Stimulated activated CD4-positive, alpha-beta T cell treated with anti-CD3 and anti-CD28 coated beads, Interleukin-4, amount 100 ng/mL, for 4 hours (primary cell): ENCODE measurements around the gene F2.
"Not testable (repeated sequence)": the region's sequence is repeated elsewhere in the genome, so short reads cannot be mapped to it uniquely, and the experiment has no call there.

ENCODE experiments used
- DNase-seq, 2 experiments: peaks; one replicate each; pipeline ENCODE4 v3.0.0-alpha.2; 2020

The F2 gene

DNA sequence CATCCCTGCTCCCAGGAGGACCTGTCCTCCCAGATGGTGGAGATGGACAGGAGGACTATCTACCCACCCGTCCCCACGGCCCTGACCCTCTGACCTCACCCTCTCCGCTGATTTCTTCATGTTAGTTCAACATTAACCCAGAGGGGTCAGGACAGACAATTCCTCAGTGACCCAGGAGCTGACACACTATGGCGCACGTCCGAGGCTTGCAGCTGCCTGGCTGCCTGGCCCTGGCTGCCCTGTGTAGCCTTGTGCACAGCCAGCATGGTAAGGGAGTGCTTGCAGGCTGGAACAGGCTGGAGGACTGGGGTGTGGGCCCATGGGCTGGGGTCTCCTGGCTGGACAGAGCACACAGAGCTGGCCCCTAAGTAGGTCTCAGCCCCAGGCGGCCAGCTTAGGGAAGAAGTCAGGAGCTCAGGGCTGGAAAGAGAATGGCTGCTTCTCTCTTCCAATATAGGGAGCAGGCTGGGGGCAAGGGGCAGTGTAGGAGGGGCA lies at the start of gene F2:
Gene F2 (plus strand): TSS at position 166 of the 495 bp plus-strand sequence. CDS start 23 bp downstream, at position 189.
- DNase-seq = no peak

DNA sequence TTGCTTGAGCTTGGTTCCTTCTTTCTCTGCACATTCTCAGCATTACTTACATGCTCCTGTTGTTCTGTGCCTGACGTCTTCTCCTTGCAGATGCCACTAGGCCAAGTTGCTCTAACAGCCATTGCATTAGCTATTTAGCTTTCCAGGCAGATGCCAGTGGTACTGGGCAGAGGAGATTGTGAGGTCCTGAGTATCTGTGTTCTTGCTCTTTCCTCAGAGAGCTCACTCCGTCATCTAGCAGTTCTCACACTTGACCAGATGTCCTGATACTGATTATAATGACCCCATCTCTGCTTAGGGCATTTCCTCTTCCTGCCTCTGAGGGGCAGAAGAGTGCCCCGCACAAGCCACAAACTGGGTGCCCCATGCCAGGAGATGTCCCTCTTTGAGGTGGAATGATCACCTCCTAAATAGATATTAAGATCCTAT lies 49.3 kb upstream of the F2 start:
- no peak for DNase-seq

DNA sequence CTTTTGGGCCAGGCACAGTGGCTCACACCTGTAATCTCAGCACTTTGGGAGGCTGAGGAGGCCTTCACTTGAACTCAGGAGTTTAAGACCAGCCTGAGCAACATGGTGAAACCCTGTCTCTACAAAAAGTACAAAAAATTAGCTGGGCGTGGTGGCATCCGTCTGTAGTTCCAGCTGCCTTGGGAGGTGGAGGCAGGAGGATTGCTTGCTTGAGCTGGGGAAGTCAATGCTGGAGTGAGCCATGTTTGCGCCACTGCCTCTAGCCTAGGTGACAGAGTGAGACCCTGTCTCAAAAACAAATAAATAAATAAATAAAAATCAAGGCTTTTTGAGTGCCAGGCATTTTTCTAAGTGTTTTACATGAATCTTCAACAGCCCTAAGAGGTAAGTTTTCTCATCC lies 48.5 kb upstream of the F2 start:
- DNase-seq = not testable (repeated sequence)

DNA sequence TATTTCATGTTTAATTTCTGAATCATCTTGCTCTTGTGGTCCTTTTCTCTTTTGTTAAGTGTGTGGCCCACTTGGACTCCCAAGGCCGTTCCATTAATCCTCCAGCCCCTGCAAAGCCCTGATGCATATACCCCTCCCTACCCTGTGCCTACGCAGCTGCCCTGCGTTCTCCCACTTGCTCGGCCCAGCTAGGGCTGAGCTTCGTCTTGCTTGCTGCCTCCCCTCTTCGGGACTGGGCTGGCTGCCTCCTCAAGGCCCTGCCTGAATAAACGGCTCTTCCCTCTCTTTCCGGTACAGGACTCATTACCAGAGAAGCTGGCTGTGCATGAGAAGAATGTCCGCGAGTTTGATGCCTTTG lies 47.1 kb upstream of the F2 start:
- no peak for DNase-seq

DNA sequence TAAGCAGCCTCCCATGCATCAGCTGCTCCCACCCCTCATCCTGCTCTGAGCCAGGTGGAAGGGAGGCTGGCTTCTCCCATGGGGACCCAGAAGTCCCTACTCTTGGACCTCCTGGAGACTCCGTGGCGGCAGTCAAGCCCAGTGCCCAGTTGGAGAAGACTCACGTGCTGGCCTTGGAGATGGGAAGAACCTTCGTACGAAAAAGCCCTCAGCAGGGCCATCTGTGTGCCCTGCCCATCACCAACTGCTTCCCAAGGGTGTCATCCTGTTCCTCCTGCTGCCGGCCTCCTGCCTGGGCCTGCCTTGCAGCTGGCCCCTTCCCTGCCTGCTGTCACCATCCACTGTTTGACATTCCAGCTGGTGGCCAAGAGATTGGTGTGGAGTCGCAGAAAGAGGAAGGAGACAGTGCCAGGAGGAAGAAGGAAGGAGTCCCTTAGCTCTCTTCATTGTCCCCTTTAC lies 46.6 kb upstream of the F2 start:
- no peak for DNase-seq

DNA sequence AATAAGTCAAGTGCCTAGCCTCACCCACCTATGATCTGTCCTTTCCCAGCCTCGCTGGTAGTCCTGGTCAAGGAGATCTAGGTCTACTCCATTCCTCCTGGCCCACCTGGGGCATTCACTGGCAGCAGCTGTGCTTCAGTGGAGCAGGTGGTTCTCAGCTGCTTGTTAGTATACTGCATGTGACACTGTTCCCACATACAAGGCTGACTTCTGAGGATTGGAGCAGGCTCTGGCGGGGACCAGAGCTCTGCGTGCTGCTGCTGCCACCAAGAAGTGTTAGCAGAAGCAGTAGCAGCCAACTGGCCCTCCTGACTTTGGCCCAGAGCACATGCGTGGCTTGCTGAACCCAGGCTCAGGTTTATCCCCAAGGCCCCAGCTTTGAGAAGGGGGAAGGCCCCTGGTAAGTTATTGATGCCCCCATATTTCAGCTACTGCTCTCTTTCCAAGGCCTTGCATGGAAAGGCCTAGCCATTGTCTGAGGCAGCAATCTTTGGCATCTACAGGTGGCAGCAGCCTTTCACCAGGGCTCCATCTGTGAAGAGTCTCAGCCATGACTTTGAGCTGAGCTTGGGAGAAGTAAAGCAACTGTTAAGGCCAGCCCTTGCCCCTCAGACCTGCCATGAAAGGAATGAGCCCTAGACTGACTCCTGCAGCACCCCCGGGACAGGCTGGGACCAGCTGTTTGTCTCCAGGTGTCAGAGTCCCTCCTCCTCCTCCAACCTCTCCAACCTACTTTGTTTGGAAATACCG lies 45.1 kb upstream of the F2 start:
- no peak for DNase-seq

DNA sequence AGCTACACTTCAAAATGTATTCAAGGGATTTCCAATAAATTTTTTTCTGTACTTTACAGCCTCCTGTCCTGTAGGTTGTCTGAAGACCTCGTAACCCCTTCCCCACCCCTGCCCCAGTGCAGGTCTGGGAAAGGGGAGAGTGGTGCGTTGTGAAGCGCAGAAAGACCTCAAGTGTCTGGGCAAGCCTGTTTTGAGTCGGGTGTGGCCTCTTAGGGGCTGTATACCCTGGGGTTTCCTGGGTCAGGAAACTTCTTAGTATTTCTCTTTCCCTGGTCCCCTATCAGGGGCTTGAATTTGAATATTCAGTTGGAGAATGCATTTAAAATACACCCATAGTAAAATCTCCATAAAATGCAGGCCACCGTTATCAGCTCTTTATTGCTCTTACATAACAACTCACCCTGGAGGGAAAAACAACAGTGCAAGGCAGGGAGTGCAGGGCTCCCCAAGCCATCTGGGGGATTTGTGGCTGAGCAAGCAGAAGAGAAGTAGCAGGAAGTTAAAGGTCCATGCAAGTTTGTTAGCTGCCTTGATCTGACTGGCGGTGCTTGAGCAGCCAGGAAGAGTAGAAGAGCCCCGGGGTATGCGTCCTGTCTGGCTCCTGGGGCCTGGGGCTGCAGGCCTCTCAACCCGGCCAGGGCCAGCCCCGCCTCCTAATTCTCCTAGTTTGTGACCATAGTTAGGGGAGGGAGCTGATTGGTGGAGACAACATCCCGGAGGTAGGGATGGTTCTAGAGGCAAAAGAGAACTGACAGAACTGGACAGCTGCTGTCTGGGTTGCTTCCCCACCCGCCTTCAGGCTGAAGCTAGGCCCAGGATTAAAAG lies 44.3 kb upstream of the F2 start:
- DNase-seq = no peak

DNA sequence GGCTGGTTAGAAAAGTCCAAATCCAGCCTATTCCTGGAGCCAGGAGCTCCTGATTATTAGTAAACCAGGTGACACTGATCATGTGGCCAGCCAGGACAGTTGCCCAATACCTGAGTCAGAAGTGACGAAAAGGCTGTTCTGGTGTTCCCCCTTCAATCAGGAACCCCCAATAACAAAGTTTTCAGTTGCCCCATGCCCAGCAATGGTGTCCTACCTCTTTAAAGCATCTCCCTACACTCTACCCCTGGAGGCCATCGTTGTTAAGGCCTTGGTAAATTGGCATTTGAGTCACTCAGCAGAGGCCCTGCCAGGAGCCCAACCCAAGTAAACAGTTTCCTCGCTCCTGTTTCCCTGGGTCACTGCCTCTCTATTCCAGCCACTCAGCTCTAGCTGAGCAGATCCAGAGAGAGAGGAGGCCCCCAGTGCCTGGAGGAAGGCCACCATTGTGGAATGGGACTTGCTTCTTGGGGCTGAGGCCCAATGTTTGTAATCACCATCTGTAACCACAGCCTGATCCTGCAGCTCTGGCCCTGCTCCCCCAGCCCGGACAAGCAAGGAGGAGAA lies 43.6 kb upstream of the F2 start:
- no peak for DNase-seq

DNA sequence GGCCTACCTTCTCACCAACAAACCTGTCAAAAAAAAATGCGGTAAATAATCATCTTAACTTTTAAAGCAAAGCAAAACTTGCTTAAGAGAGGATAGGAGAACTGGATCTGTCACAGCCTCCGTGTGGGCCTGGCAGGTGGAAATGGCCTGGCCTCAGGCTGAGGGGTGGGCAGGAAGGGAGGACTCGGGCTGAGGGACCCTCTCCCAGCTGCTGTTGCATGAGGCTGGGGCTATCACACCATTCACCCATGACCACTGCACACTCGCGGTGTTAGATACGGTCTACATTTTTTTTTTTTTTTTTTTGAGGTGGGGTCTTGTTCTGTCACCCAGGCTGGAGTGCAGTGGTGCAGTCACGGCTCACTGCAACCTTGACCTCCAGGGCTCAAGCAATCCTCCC lies 43.1 kb upstream of the F2 start:
- DNase-seq = no peak

DNA sequence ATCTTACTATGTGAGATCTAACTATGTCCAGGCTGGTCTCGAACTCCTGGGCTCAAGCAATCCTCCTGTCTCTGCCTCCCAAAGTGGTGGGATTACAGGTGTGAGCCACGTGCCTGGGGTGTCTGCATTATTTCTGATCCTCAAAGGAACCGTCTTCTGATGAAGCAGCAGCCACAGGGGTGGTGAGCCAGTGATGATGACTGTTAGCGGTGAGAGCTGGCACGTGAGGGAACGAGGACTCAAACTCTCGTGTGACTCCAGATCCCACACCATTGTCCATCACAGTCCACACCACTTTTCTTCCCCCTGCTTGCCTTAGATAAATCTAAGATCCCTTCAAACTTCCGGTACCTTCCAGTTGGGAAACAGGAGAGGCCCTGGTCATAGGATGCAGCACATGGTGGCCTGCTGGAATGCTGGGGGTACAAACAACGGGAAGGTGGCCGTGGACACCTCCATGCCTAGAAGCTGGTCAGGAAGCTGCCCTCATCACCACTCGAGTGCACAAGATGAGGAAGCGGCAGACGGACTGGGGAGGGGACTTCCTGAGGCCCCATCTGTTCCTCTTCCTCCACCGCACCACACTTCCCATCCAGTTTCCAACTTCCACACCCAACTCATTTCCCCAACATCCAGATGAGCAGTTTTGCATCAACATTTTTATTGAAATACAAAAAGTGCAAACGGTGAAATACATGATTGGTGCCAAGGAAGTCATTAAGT lies 42.4 kb upstream of the F2 start:
- DNase-seq = no peak

DNA sequence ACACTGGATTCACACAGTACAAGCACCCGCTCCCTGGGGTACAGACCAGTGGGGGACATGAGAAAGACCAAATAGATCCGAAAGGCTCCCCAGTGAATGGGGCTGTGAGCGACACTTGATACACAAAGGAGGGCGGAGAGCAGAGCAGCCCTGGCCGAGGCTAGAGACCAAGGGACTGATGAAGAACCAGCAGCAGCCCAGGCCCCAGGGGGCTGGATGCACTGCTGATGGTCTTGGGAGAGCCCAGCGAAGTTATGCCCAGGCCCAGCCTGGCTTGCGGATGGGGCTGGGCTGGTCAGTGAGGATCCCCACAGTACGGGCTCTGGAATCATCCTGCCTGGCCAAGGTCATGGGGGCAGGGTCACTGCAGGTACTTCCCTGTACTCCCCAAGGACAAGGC lies 41.8 kb upstream of the F2 start:
- no peak for DNase-seq

DNA sequence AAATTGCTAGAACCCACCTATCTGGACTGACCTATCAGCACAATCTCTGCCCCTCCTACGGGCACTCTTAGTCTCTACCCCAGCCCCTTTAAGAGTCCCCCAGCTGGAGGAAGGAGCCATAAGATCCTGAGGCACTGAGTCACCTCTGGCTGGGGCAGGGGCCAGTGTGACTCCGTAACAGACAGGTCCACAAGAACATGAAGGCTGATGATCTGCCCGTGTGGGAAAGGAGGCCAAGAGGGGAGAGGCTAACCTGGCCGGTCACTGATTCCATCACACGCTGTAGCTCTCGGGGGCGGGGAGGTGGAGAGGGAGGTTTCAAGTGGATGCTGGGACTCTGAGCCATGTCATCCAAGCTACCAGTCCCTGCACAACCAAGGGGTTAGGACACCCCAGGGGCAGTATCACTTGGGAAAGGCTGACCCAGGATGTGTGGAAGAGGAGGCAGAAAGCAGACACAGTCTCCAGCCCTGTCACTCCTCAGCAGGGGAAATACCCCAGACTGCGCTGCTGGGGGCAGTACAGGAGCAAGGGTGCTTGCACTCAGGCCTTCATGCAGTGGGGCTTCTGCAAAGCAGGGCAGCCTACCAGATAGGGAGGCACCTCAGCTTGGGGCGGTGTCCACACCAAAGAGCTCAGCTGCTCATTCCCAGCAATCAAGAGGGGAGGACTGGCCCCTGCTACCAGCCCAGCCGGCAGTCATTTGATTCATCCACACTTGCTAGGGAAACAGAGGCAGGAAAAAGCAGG lies 40.8 kb upstream of the F2 start:
- no peak for DNase-seq

DNA sequence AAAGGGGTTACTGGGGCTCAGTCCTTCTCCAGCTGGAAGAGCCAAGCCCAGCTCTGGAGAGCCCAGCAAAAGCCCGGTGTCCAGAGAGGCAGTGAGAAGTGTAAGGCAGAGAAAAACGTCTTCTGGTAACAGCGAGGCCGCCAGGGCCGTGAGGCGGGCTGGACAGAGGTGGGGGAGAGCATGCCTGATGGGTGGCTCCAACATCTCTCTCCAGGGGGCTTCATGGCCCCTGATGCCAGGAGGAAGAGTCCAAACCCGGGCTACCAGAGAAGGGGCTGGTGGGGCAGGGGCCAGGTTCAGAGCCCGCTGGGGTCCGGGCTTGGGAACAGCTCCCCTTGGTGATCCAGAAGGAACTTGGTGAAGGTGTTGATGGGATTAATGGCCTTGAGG lies 40.3 kb upstream of the F2 start:
- no peak for DNase-seq

DNA sequence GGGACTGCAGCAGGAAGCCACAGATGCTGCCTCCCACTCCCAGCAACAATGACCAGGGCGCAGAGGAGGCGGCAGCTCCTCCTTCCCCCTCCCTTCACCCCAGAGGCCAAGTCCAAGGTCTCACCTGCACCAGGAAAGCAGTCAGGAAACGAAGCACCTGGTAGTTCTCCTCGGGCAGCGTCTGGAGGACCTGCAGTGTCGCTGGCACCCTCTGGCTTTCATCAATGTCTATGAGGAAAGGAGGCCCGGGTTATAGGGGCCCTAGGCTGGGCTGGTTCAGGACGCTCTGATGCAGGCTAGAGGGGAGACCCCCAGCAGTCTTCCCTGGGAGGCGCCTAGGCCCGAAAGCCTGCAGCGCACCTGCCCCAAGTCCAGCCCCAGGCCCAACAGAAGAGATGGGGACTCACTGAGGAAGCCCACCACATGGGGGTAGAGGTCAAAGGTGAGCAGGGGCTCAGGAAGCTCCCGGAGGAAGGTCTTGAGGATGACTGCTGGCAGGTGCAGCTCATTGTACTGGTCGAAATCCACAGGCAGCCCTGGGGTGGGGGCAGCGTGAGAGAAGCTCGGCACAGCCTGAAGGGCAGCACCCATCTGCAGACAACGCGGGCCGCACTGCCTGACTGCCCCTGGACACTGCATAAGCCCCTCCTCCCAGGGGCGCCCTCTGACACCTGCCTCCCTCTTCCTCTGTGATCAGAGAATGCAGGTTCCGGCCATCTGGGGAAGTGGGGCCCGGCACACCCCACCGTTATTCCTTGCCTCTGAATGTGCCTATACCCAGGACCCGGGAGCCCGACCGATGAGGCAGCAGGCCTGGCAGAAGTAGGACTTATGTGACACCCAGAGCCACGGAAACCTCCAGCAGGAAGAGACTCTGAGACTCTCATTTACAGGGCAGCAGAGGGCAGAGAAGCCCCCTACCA lies 39.5 kb upstream of the F2 start:
- no peak for DNase-seq

DNA sequence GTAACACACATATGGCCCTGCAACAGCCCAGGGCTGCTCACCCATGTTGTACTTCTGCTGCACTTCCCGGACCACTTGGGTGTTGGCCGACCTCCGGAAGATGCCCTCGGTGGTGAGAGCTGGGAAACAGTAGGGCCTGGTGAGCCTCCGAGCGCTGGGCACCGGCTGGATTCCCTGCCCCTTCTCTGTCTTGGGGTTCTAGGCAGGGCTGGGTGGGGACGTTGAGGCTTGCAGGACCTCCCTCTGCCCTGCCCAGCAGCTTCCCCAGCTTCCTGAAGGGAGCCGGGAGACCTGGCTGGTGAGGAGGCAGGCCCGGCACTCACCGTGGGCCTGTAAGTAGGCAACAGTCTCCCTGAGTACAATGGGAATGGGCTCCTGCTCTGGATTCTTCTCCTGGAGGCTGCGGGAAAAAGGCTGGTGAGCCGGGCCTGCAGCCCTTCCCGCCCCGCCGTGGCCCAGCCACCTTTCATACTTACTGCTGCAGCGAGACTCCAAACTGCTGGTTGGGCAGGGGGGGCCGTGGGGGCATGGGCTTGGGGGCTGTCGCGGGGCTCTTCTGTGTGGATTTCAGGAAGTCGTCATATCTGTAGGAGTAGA lies 38.8 kb upstream of the F2 start:
- DNase-seq = no peak

DNA sequence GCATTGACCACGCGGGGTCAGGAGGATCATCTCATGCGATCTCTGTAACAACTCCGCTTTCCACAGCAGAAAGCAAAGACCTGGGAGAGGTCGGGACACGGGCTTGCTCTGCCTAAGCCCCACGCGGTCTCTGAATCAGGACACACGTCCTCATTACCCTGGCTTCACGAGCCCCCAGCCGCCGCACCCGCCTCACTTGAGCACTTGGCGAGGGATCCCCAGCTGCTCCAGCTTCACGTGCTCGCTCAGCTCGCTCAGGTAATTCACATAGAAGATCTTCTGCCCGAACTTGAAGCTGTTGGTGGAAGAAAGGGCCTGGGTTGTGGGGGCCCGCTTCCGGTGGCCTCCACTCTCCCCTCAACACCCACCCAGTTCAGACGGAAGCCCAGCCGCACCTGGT lies 38.2 kb upstream of the F2 start:
- DNase-seq = no peak

DNA sequence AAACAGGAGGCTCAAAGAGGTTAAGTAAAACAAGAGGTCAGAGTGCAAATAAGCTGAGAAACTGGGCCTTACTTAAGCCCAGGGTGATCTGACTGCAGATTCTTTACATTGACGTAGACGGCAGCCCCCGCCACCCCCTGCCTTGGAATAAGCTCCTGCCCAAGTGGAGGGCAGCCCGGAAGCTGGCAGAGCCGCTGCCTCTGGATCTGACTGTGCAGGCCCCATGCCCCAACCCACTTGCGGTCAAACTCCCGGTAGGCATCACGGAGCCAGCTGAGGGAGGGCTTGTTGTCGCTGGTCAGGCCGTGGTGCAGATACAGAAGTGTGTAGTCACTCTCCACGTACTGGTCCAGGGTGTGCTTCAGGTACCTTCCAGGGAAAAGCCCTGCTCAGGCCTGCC lies 37.2 kb upstream of the F2 start:
- no peak for DNase-seq

DNA sequence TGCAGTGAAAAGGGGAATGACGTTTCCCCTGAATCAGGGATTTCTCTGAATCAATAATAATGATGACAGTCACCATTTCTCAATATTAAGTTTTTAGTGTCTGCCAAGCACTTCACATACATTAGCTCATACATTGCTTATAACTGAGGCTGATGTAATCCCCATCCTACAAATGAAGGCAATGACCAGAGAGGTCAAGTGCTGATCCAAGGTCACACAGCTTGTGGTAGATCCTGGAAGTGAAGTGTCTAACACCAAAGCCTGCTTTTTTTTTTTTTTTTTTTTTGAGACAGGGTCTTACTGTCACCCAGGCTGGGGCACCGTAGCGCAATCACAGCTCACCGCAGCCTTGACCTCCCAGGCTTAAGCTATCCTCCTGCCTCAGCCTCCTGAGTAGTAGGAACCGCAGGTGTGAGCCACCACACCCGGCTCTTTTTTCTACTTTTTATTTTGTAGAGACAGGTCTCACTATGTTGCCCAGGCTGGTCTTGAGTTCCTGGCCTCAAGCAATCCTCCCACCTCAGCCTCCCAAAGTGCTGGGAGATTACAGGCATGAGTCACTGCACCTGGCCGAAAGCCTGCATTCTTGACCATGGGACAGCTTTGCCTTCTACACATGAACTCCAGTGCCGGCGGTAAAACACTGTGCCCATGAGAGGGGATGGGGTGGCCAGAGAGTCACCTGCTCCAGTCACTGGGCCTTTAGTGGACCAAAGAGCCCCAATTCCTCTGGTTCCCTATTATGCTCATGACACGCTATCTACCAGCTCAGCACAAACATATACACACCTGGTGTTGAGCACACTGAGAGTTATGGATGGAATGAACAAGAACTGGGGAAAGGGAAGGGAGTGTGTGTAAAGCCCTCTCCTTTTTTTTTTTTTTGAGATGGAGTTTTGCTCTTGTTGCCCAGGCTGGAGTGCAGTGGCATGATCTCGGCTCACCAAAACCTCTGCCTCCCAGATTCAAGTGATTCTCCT lies 36.0 kb upstream of the F2 start:
- no peak for DNase-seq

DNA sequence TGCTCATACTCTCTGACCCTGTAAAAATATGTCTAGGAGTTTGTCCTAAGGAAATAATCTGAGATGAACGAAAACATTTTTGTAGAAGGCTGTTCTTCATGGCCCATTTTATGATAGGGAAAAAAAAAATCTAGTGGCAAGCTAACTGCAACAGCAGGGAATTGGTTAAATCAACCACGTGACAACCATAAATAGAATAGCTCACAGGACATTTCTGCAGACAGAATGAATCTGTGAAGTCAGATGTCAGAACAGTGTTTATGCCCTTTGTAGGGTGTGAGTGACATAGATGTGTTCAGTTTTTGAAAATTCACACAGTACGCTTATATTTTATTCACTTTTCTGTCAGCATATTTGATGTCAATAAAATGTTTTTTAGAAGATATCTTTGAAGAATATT lies 34.6 kb upstream of the F2 start:
- no peak for DNase-seq
